ENCODE measurements around the gene ATF6B. TPM values are rescaled to one million over a fixed set of nuclear protein-coding genes. Genes with fewer than 3 reads are reported as not detected.

Gene ATF6B
- total and polyA plus RNA-seq, 2 of the 13 experiments (the other 11 are each of a cell fraction or from before 2014, with no cell fraction given): 18.1 to 44.0 TPM

- TF ChIP-seq LBX2 (CRISPR knock-in tag; IDR thresholded peaks at IDR 0.05; ENCODE audit: borderline replicate concordance) (no peak), HHEX (CRISPR knock-in tag; IDR thresholded peaks at IDR 0.05) (no peak), ARID5B (CRISPR knock-in tag; IDR thresholded peaks at IDR 0.05) (0 out of 2 replicates have a peak, but pooled peaks have one; percentile 22), ZNF160 (CRISPR knock-in tag; IDR thresholded peaks at IDR 0.05) (no peak), TAF1 (CRISPR knock-in tag; IDR thresholded peaks at IDR 0.05) (peak; percentile 66; the same call in 1 of the 2 replicates), ZNF639 (CRISPR knock-in tag; conservative IDR thresholded peaks at IDR 0.05) (peak; percentile 11; the same call in 1 of the 2 replicates), GLI4 (CRISPR knock-in tag; IDR thresholded peaks at IDR 0.05; ENCODE audit: borderline replicate concordance) (peak; percentile 23; the same call in 1 of the 2 replicates), AGO1 (IDR thresholded peaks at IDR 0.05; ENCODE audit: low read depth, low read length, poor library complexity, severe bottlenecking) (no peak), ZFP82 (CRISPR knock-in tag; IDR thresholded peaks at IDR 0.05; ENCODE audit: borderline replicate concordance) (0 out of 2 replicates have a peak, but pooled peaks have one; percentile 60), TRAFD1 (CRISPR knock-in tag; IDR thresholded peaks at IDR 0.05; ENCODE audit: borderline replicate concordance) (no peak), NONO (IDR thresholded peaks at IDR 0.05) (no peak), NONO (CRISPR knock-in tag; conservative IDR thresholded peaks at IDR 0.05) (0 out of 2 replicates have a peak, but pooled peaks have one; percentile 40), CREB1 (IDR thresholded peaks at IDR 0.05) (peak; percentile 62), CREB1 (CRISPR knock-in tag; IDR thresholded peaks at IDR 0.05) (peak; percentile 82), NFYC (CRISPR knock-in tag; IDR thresholded peaks at IDR 0.05) (peak; percentile 92), RXRA (CRISPR knock-in tag; IDR thresholded peaks at IDR 0.05) (peak; percentile 29; the same call in 1 of the 2 replicates), KMT2B (CRISPR knock-in tag; IDR thresholded peaks at IDR 0.05) (peak; percentile 62; the same call in 1 of the 2 replicates), SP2 (CRISPR knock-in tag; IDR thresholded peaks at IDR 0.05) (peak; percentile 94)
Observed at GRCh38 chr6:32175711-32176475, 47.8 kb upstream of the ATF6B start, which contains the start of gene AGPAT1 (continued).

Measured in HepG2 (cell line).